HG02885 (cell line): ENCODE data around the gene MMEL1.
"Not testable (repeated sequence)": the region's sequence is repeated elsewhere in the genome, so short reads cannot be mapped to it uniquely, and the experiment has no call there.

Experiments
- ATAC-seq: cut with Tn5 transposase; IDR thresholded peaks from one replicate; pipeline ENCODE4 v1.9.1; 2021; ENCODE audit warnings: mild to moderate bottlenecking; ENCODE audit not compliant: unreplicated experiment, poor library complexity

The MMEL1 gene

GRCh38 chr1:2629627-2630497 lies 3.0 kb downstream of the MMEL1 start:
- no peak for ATAC-seq

DNA sequence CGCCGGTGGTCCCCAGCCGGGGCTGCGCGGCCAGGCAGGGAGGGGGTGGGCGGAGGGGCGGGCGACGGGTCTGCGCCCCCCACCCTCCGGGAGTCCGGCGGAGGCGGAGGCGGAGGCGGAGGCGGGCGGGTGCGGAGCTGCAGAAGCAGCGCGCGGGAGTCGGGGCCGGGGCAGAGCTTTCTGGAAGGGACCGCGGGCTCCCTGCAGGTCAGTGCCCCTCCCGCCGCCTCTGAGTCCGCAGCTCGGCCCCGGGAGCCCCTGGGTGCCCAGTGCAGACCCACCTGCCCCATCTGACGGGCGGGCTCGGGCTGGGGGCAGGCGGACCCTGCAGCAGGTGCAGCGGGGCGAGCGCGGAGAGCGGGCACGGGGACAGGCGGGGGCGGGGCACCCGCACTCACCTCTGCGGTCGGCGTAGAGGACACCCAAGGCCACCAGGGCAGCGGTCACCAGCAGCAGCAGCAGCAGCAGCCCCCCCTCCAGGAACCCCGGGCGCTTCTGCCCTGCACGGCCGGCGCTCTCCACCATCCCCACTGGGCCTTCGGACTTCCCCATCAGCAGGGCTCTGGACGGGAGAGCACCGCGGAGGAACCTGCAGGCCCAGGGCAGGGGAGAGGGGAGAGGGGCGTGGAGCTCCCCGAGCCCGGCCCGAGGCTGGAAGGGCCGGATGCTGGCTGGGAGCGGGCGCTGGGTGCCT lies 3.7 kb downstream of the MMEL1 start:
- ATAC-seq = no peak

DNA sequence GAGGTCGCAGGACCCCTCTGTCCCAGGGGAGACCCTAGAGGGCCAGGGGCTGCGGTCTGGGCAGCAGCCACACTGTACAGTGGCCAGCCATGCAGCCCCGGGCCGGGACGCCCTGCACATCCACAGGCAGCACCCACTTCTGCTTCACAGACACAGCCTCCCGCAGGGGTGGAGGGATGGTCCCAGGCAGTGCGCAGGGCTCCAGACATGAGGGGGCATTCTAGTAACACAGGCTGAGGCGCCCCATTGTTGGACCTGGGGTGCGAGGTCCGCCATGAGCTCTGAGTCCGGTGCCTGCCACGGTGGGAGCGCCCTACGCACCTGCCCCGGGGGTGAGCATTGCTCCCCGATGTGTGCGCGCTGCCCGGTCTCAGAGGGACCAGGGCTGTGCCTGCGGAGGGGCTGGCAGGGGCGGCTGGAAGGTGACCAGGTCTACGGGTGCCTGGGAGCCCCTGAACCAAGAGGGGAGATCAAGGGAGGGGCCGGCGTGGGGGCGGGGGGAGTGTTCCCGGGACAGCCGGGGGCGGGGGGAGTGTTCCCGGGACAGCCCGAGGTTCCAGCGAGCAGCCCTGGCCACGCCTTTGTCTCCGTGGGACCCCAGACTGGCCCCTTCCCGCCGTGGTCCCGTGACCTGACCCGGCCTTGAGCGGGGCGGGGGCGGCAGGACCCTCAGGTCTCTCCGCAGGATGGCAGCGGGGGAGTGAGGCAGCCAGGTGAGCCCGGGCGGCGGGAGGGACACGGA lies 4.5 kb downstream of the MMEL1 start:
- ATAC-seq = no peak

DNA sequence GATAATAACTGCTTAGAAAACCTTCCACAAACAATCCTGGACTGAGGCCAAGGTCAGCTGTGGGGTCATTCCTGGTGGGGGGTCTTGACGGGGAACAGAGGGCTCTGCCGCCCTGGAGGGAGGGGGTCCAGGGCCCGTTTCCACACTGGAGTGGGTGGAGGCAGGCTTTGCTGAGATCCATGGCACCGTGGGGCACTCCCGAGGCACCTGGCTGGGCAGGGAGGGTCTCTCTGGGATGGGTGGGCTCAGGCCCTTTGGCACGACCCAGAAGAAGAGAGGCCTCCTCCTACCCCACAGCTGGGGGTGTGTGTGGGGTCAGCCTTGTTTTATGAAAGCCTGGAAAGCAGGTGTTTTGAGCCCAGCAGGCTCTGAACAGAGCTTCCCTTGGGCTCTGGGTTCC lies 5.1 kb downstream of the MMEL1 start:
- no peak for ATAC-seq

DNA sequence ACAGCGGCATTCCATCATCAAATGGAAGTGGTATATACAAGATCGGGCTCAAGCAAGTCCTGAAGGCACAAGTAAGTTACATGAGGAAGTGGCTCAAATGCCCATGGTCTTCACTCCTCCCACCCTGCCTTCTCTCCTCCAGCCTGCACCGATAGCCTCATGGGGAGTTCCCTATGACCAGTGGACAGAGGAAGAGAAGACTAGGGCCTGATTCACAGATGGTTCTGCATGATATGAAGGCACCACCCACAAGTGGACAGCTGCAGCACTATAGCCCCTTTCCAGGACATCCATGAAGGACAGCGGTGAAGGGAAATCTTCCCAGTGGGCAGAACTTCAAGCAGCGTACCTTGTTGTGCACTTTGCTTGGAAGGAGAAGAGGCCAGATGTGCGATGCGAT lies 7.1 kb downstream of the MMEL1 start:
- ATAC-seq = not testable (repeated sequence)

DNA sequence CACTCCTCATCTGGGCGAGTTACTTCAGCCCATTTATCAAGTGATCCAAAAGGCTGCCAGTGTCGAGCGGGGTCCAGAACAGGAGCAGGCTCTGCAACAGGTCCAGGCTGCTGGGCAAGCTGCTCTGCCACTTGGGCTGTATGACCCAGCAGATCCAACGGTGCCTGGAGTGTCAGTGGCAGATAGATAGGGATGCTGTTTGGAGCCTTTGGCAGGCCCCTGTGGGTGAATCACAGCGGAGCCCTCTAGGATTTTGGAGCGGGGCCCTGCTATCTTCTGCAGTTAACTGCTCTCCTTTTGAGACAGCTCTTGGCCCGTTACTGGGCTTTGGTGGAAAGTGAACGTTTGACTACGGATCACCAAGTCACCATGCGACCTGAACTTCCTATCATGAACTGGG lies 7.5 kb downstream of the MMEL1 start:
- ATAC-seq = no peak

GRCh38 chr1:2624735-2625300 lies 8.0 kb downstream of the MMEL1 start:
- no peak for ATAC-seq

DNA sequence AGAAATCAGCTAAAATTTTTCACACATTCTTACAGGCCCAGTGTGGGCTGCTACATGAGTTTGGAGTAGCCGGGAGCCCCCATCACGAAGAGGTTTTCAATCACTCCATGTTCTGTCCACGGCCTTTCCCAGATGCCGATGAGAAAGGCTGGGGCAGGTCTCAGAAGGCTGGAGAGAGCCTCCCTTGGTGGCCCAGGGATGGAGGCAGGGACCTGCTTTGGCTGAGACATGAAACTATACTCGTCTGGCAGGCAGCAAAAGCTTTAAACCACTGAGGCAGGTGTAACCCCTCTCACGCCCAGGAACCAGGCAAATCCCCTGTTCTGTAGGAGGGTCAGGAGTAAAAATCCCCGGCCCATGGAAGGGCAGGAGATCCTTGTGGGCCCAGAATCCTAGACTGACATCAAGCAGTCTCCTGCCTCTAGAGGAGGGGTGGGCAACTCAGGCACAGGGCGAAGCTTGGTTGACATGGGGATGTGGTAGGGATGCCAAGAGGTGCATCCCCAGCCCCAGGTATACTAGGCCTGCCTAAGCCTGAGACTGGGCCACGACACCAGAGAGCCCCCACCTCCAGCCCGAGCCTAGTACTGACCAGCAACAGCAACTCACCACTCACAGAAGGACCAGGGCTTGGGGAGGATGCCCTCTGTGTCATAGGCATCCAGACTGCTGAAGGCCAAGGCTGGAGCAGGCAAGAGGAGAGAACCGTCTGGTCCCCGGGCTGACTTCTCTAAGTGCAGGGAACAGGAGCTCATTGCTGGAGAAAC lies 9.1 kb downstream of the MMEL1 start:
- ATAC-seq = no peak

DNA sequence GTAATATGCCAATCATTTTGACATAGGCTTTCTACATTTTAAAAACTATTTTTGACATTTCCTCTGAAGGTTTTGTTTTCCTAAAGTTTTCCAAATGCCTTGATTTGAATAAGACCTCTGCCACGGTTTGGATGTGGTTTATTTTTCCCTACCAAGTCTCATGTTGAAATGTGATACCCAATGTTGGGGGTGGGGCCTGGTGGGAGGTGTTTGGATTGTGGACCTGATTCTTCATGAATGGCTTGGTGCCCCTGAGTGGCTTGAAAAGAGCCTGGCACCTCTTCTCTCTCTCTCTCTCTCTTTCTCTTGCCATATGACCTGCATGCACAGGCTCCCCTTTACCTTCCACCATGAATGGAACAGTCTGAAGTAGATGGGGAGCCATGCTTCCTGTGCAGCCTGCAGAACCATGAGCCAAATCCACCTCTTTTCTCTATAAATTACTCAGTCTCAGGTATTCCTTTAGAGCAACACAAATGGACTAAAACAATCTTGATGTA lies 14.8 kb downstream of the MMEL1 start:
- ATAC-seq = no peak

- no peak for ATAC-seq
These were observed 18.7 kb downstream of the MMEL1 start for GRCh38 chr1:2614145-2614544.

GRCh38 chr1:2612591-2613365 lies 20.0 kb downstream of the MMEL1 start:
- no peak for ATAC-seq

- no peak for ATAC-seq
These were observed 21.0 kb downstream of the MMEL1 start for GRCh38 chr1:2611621-2612437.

DNA sequence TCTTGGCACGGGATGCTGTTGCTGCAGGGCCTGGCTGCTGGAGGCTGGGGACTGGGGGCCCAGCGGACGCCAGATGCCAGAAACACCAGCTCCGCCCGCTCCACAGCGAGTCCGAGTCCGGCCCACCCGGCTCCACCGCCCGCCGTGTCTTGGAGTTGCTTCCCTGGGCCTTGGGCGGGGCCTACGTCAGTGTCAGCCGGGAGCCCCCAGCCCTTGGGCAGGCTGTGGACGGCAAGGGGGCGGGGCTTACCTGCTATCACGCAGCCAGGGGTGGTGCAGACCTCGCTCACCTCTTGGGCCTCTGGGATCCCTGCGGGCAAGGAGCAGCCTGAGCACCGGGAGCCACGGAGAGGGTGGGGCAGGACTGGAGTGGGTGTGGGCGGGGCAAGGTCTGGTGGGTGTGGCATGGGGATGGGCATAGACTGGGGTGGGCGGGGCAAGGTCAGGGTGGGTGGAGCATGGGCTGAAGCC lies 21.8 kb downstream of the MMEL1 start:
- no peak for ATAC-seq

GRCh38 chr1:2610036-2610959 lies 22.5 kb downstream of the MMEL1 start:
- ATAC-seq = no peak

DNA sequence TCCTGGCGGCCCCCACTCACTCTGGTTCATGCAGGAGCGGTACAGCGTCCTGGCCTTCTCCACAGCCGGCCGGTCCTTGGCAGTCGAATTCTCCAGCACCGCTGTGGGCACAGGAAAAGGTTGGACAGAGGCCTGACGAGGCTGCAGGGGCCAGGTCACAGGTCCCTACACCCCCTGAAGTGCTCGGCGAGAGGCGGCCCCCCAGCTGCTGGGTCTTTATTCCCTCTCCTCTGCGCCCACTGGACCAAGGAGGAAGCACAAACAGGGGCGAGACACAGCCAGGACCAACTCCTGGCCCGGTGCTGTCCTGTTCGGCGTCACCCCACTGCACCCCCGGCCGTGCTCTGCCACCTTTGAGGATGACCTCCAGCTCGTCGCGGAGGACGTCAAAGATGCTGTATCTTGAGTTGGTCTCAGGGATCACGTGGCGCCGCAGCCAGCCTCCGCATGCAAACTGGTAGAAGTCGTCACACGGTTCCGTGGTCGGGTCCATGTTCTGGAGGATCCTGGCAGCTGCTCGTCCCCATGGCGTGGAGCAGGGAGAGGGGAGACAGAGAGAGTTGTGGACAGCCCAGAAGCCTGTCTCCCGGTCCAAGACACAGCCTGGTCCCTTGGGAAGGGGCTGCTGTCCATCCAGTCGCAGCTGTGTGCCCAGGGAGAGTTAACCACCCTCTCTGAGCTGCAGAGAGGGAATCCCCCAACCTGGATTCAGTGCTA lies 23.3 kb downstream of the MMEL1 start:
- no peak for ATAC-seq

DNA sequence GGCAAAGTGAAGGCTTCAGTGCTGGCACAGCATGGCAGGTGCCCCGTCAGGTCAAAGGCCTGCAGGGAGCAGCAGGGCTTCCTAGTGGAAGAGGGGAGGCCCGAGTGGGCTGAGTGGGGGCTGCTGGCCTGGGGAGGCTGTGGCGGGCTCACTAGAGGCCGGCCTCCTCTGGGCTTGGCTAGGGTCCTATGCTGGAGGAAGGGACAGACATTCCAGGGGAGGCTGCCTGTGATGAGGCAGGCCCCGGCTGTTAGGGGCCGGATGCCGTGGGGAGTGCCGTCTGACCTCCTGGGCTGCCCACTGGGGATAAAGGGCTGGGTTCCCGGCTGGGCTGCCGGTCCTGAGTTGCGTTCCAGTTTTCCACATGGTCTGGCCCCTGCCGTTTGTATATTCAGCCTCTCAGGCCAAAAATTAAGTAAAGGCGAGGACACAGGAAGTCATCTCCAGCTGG lies 25.1 kb downstream of the MMEL1 start:
- no peak for ATAC-seq
